K562 (cell line): Measurements from ENCODE around the gene STXBP5L.

Source experiments
- ELF2 ChIP-seq: fragments of 250-450 bp; sonication (Bioruptor Pico); IDR thresholded peaks from 2 replicates; pipeline ENCODE4 v1.5.0; 2021; ENCODE audit warnings: mild to moderate bottlenecking
- MTF1 ChIP-seq: fragments of 250-450 bp; sonication (Bioruptor Pico); IDR thresholded peaks from 2 replicates; pipeline ENCODE4 v1.9.0; 2021; ENCODE audit warnings: moderate library complexity, mild to moderate bottlenecking, inconsistent platforms, borderline replicate concordance
- MYC ChIP-seq, 2 experiments: fragments of 250-450 bp in 1 of 2; sonication (Bioruptor Pico) in 1 of 2; IDR thresholded peaks; 2 replicates each; pipeline versions ENCODE4 v1.5.1 to v1.6.1; 2012 to 2021; ENCODE audit warnings: low read depth in 2 of 2, borderline replicate concordance in 1 of 2, improper control_type of control experiment in 1 of 2, low read length in 1 of 2, mild to moderate bottlenecking in 1 of 2, moderate library complexity in 1 of 2
- STAG1 ChIP-seq: sonication (generic); formaldehyde crosslinking; IDR thresholded peaks from 2 replicates; pipeline ENCODE4 v1.5.0; 2020; ENCODE audit warnings: missing genetic modification reagents, borderline replicate concordance
- ZBTB34 ChIP-seq: fragments of 250-450 bp; sonication (Bioruptor Pico); IDR thresholded peaks from 2 replicates; pipeline ENCODE4 v1.8.0; 2021; ENCODE audit warnings: mild to moderate bottlenecking, moderate library complexity
- ZBTB9 ChIP-seq: fragments of 450-650 bp; formaldehyde crosslinking; IDR thresholded peaks from 2 replicates; pipeline ENCODE4 v1.4.0; 2020; ENCODE audit warnings: mild to moderate bottlenecking, moderate library complexity
- ZNF584 ChIP-seq: fragments of 200-800 bp; sonication (Bioruptor generic); IDR thresholded peaks from 2 replicates; pipeline ENCODE4 v1.6.1; 2016; ENCODE audit warnings: low read depth, mild to moderate bottlenecking, missing genetic modification characterization, missing compliant biosample characterization

GRCh38 chr3:121295979-121296378 is 388.0 kb downstream of the STXBP5L start:
- TF ChIP-seq MYC (IDR thresholded peaks at IDR 0.05; ENCODE audit: low read depth, low read length) (no peak), MYC (CRISPR knock-in tag; IDR thresholded peaks at IDR 0.05; ENCODE audit: borderline replicate concordance, low read depth) (no peak), ELF2 (CRISPR knock-in tag) (no peak), ZBTB9 (CRISPR knock-in tag) (no peak), STAG1 (no peak), MTF1 (CRISPR knock-in tag) (no peak), ZNF584 (no peak), ZBTB34 (CRISPR knock-in tag) (no peak)
